GM18508 (cell line): ENCODE data around the gene CETN3.
"Not testable (repeated sequence)": the region's sequence is repeated elsewhere in the genome, so short reads cannot be mapped to it uniquely, and the experiment has no call there.

ENCODE experiments used
- ATAC-seq: cut with Tn5 transposase; IDR thresholded peaks from one replicate; pipeline ENCODE4 v1.9.1; 2021; ENCODE audit warnings: moderate number of reproducible peaks; ENCODE audit not compliant: insufficient read depth, unreplicated experiment

Gene CETN3

DNA sequence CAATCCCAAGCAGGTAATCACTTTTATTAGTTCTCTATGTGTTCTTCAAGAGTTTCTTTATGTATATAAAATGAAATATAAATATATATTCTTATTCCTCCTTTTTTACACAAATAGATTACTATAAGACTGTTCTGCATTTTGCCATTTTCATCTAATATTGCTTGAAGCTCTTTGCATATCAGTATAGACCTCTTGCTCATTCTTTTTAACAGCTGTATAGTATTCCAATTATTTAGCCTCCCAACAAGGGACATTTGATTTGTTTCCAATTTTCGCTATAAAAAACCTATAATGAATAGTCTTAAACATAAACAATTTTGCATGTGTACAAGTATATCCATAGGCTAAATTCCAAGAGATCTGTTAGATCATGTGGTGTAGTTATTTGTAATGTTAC lies 25.2 kb downstream of the CETN3 start:
- ATAC-seq = no peak

DNA sequence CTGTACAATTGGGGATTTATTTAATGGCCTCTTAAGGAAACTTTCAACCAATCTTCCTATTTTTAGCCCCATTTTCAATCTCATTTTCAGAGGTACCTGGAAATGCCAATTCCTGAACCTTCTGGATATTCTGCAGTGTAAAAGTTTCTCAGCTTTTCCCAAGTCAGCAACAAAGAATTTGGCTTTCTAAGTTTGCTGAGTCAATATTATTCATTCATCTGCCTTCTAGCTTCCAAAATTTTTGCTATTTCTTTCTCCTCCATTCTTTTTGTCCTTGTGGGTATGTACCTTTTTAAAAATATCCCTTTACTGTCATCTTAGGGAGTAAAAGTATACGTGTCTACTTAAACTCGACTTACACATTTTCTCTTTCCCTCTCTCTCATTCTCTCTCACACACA lies 25.7 kb downstream of the CETN3 start:
- ATAC-seq = no peak

DNA sequence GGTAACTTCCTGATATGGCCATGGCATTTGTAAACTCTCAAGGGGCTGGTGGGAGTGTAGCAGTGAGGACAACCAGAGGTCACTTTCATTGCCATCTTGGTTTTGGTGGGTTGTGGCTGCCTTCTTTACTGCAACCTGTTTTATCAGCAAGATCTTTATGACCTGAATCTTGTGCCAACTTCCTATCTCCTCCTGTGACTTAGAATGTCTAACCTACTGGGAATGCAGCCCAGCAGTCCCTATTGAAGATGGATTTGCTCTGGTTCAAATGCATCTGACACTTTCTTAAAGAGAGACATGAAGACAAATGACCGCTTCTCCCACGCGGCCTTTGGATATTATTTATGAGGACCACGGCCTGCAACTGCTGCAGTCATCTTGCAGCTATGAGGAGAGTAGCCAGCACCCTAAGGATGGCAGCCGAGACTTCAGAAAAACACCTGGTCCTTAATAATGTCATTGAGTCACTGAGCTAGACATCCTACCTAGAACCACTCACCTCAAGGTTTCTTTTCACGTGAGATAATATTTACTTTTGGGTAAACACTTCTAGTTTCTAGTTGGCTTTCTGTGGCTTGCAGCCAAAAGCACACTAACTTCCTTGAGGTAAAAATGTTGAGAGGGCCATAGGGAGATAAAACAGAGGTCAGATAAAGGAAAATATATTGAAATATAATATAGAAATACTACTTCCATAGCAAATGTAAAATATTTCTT lies 28.2 kb downstream of the CETN3 start:
- no peak for ATAC-seq

DNA sequence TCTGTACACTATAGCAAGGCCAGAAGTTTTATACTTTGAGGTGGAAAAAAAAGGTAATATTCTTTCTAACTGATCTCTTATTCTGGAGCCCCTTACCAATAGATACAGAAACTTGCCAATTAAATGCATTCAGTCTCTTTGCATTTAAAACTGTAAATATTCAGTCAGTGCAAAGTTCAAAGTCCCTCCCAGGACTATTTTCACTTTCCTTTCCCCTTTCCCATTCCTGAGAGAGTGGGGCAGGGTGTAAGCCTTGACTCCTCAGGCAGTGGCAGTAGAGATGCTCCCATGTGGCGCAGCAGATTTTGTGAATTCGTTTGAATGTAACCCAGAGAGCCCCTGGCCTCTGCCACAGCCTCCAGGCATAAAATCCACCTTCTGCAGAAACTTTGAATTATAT lies 29.9 kb downstream of the CETN3 start:
- ATAC-seq = no peak

DNA sequence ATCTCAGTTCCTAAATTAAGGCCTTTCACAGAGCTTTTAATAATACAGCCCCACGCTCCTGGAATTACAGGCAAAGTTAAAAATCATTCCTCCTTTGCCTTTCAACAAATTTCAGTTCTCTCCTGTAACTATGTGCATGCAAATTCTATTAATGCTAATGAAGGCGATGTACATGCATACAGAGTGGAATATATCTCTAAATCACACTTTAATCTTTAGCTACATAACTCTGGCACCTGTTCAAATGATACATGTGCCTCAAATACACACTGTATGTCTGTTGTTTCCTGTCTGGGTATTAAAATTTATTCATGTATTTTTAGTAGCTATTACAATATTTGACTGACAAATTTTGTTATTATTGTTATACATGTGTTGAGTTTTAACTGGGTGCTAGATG lies 30.8 kb downstream of the CETN3 start:
- no peak for ATAC-seq

DNA sequence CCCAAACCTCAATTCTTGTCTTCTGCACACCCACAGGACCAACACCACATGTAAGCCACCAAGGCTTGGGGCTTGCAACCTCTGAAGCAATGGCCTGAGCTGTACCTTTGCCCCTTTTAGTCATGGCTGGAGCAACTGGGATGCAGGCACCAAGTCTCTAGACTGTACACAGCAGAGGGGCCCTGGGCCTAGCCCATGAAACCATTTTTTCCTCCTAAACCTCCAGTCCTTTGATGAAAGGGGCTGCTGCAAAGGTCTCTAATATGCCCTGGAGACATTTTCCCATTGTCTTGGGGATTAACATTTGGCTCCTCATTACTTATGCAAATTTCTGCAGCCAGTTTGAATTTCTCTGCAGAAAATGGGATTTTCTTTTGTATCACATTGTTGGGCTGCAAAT lies 38.3 kb downstream of the CETN3 start:
- not testable (repeated sequence) for ATAC-seq

DNA sequence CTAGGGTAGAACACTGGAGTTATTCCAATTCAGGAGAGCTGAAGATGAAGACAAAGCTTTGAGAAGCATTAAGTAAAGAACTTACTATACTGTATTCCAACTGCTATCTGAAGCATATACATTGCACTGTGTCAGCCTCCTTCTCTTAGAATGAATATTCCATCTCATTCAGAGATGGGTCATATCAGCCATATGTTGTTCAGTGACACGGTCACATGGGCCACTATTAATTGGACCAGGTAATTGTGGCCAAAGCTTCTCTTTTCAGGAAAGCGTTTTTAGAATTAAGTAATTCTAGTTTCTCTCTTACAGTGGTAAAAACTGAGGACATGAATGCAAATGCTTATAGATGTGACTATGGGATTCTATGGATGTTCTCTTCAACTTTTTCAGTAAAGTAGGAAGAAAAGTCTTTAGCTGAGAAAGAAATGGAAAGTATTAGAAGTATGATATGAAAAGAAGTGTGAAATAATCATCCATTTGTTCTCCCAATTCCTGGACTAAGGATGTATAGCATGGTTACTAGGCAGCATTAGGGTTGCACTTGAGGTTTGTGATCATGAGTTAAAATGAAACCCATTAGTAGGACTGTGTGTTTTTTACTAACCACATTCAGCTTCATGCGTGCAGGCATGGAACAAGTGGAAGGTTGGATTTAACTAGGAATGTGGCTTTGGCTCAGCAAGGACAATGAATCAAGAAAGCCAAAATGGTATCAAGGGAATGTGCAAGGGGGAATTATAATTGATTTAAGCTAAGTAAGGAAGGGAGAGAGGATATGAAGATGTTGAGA lies 40.9 kb downstream of the CETN3 start:
- ATAC-seq = peak; percentile 77

DNA sequence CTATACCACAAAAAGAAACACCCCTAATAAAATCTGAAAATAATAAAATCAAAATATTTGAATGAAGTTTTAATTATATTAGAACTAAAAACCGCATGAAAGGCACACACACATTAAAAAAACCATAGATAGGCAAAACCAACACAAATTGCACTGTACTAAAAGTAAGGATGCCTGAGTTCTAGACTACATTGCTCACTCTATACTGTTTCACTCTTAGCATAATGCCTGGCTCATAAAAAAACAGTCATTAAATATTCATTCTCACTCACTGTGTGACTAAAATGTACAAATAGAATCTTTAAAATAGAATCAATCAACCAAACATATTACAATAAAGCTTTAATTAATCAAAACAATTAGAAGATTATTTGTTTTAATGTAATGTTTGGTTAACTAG lies 41.7 kb downstream of the CETN3 start:
- no peak for ATAC-seq

DNA sequence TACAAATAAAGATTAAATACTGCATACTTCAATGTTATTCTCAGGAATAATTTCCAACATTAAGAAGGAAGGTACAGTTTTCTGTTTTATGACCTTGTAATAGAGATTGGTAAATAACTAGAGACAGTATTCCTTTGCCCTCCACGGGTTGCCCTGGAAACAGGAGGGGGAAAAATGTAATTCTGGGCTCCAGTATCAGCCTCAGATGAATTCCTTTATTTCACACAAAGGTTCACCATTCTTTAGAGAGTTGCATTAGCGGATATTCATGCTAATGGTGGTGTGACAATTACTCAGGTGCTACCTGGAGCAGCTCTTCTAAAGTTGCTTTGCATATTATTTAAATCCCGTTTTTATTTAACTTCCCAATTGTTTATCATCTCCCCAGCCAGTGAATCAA lies 42.6 kb downstream of the CETN3 start:
- no peak for ATAC-seq

DNA sequence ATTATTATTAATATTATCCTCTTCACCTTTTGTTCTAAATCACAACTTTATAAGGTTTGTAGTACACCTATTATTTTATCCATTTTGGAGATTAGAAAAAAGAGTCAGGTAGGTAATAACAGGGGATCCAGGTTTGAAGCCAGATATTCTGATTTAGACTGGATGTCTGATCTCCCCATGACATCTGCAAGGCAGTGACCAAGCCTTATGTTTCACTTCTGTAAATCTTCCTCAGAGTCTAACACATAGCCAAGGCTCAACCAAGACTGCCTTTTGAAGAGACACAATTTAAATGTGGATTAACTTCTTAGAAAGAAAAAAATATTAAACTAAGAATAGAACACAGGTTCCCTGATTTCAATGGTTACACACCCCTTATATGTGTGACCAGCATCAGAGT lies 44.2 kb downstream of the CETN3 start:
- ATAC-seq = no peak

DNA sequence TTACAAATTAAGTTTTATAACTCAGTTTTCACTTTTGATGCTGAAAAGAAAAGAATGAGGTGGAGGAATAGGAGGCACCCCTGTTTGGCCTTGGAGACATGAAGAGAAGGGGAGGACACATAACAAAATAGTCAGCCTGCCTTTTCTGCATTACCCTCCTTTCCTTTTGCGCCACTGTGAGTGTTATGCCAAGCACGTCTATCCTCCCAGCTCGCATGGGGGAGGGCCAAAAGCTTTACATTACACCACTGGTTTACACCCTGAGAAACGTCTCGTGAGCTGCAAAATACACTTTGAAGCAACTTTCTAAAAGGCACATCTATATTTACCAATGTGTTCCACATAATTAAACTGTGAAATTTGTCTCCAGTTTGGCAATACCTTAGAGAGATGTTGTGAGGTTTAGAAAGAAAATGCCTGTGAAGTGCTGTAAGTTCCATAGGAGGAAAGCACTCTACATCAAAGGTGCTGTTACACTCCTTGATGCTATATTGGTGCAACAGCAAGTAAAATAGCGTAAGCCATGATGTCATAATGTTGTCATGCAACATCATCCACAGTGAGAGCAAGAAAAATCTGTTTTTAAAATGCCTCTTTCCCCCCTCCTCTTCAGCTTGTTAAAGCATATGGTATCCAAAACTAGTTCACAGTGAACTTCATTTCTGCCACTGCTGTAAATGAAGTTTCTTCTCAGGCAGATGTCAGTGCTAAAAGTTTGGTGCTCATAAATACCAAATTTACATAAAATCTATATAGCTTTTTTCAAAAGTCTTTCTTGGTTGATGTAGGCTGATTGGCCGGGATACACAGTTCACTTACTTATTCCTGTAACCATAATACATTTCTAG lies 50.3 kb downstream of the CETN3 start:
- ATAC-seq = no peak

DNA sequence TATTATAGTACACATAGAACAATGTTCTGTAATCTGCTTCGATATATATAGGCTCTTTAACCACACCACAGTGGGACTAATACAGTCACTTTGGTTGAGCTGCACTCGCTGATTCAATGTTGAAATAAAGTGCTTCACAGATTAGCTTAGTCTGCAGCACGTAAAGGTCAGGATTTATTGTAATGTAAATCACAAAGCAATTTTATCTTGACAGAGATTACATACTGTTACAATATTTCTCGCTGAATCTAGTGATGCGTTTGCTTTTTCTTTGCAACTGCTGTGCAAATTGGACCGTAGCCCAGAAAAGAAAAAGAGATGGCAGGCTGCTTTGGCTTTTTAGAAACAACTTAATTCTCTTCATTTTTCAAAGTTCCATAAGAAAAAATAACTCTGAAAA lies 52.9 kb downstream of the CETN3 start:
- no peak for ATAC-seq

DNA sequence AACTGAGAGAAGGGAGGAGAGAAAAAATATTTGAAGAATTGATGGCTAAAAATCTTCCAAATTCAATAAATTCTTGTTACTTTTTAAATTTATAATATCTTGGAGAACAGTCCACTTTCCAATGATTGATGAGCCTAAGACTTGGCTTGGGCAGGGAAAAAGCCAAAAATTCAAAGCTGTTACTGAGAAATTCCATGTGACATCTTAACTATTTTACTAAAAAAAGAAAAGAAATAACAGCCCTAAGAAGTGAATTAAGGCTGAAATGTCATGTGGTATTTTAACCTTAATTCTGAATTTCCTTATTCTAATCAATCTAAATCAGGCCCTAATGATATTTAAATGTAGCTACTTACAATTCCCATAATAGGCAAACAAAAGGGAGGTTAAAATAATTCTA lies 53.4 kb downstream of the CETN3 start:
- ATAC-seq = no peak

DNA sequence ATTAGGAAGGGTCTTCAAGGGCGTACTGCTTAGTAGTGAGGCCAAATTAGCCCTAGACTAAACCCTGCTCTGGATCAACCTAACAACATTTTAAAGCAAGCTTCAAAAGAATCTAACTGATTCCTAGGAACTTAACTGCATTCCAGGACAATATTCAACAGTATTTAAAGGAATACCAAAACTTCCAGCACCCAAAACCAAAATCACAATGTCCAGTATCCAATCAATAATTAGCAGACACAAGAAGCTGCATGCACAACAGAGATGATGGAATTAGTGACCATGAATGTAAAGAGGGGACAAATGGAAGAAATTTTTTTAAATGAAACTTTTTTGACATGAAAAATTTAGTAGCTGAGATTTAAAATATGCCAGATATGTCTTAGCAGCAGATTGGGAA lies 53.9 kb downstream of the CETN3 start:
- no peak for ATAC-seq

DNA sequence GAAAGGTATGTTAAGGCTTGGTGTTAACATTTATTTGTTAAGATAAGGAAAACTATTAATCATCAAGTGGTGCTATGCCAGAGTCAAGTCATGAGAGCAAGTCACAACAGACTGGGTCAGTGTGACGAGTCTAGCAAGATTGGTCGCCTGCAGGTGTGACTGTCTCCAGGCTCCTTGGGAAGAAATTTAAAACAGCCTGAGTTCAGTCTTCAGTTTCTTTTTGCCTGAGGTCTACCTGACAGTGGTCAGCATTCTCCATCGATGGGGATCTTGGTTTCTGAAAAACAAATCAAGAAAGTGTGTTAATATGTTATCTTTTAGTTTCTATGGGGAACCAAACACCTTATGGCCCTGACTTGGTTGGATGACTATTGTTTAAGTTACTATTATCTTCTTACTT lies 56.3 kb downstream of the CETN3 start:
- ATAC-seq = peak; percentile 85

DNA sequence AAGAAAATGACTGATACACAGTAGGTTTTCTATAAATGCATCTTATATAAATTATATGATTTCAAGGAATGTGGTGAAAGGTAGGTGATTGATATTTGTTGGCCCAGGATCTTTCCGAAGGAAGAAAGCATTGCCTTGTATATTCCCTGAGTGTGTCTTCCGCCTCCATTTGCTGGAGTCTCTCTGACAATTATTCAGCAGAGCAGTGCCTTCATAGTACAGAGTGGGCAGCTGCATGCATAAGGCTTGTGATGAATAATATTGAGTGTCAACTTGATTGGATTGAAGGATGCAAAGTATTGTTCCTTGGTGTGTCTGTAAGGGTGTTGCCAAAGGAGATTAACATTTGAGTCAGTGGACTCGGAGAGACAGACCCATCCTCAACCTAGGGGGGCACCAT lies 58.5 kb downstream of the CETN3 start:
- ATAC-seq = no peak

DNA sequence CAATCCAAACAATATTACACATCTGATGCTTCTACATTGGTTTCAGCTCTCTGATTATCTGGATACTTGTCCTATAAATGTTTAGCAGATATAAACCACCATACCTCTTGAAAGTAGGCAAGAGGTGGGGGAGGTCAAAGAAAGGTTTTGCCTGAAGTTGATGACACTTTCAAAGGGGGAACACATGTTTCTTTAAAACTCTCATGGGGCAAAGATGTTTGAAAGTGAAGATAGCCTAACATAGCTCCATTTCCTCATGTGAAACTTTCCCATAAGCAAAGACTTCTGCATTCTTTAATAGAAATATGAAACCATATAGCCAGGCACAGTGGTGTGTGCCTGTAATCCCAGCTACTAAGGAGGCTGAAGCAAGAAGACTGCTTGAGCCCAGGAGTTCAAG lies 62.1 kb downstream of the CETN3 start:
- ATAC-seq = peak; percentile 68

DNA sequence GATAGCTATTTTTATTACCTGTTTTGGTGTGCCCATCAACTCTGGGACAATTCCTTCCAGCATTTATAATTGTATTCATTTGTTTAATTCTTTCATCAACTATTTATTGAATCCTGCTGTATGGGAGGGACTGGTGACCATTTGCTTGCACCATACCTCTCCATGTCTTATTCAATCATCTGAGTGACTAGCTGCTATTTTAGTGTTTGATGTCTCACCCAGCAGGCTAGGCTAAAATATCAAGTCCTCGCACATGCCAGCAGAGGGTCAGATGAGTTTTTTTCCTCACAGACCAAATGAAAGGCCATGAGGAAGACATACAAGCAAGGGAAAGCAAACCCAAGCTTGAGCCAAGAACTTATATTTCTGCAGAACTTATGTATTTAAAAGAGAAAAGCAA lies 63.9 kb downstream of the CETN3 start:
- no peak for ATAC-seq

DNA sequence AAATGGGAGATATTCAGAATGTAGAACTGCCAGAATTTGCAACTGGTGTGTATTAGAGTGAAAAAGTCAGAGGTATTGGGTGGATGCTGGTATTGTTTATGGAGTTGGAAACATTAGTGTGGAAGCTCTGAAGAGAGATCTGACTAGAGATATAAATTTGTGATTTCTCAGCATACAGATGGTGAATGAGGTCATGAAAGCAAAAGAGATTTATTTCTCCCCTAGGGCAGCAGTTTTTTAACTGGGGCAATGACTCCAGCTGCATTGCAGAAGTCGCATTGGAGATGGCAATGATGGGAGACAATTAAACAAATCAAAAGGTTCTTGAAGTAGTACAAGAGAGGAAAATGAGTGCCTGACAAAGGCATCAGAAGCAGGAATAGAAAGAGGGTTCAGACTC lies 64.9 kb downstream of the CETN3 start:
- no peak for ATAC-seq

DNA sequence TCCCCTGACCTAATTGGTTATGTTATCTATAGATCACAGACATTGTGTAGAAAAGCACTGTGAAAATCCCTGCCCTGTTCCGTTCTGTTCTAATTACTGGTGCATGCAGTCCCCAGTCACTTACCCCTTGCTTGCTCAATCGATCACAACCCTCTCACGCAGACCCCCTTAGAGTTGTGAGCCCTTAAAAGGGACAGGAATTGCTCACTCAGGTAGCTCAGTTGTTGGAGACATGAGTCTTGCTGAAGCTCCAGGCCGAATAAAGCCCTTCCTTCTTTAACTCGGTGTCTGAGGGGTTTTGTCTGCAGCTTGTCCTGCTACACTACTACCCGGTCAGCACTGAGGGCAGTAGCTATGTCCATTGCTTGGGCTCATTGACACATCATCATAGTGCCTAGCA lies 65.8 kb downstream of the CETN3 start:
- ATAC-seq = not testable (repeated sequence)

DNA sequence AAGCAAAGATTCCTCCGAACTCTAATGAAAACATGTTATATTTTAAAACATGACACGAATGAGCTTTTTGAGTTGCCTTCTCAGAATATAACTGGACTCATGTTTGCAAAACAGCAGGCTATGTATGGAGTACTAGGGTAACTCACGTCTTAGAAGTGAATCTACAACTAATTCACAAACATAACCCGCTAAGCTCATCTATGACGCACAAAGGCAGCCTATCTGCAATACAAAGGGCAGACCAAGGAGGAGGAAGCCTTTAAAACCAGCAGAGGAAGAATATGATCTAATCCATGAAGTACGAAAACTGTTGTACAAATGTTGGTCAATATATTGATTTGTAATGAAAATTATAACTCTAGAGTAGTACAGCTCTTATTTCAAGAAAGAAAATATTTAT lies 67.0 kb downstream of the CETN3 start:
- ATAC-seq = no peak
